ENCODE results near the gene ORC2.
"Not testable (repeated sequence)": the region's sequence is repeated elsewhere in the genome, so short reads cannot be mapped to it uniquely, and the experiment has no call there.

Gene ORC2

GRCh38 chr2:200930947-200931626, 32.4 kb downstream of the ORC2 start:
- DNase-seq = no peak

GRCh38 chr2:200929334-200930249, 33.9 kb downstream of the ORC2 start:
- no peak for DNase-seq

- no peak for DNase-seq
These were observed 41.0 kb downstream of the ORC2 start for GRCh38 chr2:200922439-200922838.

GRCh38 chr2:200913654-200914053, 49.8 kb downstream of the ORC2 start:
- no peak for DNase-seq

GRCh38 chr2:200909958-200910357, 53.5 kb downstream of the ORC2 start:
- no peak for DNase-seq

- DNase-seq = peak; percentile 33
These were observed 57.7 kb downstream of the ORC2 start for GRCh38 chr2:200905618-200906296.

- DNase-seq = peak; percentile 81
These were observed 61.9 kb downstream of the ORC2 start for GRCh38 chr2:200901459-200902072.

- DNase-seq = no peak
These were observed 64.0 kb downstream of the ORC2 start for GRCh38 chr2:200899482-200899881.

GRCh38 chr2:200888704-200889625, 74.5 kb downstream of the ORC2 start, which contains the start of the genes NIF3L1 and PPIL3:
TSS of gene NIF3L1 (plus strand) at chr2:200889371. CDS start at chr2:200891944, 2,573 bp downstream.
TSS of gene PPIL3 (minus strand) at chr2:200889077. CDS start at chr2:200887615, 1,462 bp downstream.
- DNase-seq = peak; percentile 97

- DNase-seq = not testable (repeated sequence)
These were observed 81.7 kb downstream of the ORC2 start for GRCh38 chr2:200881715-200882249.

- no peak for DNase-seq
These were observed 85.1 kb downstream of the ORC2 start for GRCh38 chr2:200878289-200878880.

- DNase-seq = no peak
These were observed 86.0 kb downstream of the ORC2 start for GRCh38 chr2:200877443-200877842.

GRCh38 chr2:200873560-200873959, 89.9 kb downstream of the ORC2 start:
- no peak for DNase-seq

GRCh38 chr2:200871151-200871550, 92.3 kb downstream of the ORC2 start:
- DNase-seq = no peak

GRCh38 chr2:200869014-200869413, 94.4 kb downstream of the ORC2 start:
- DNase-seq = no peak

- peak; percentile 79 for DNase-seq
These were observed 99.1 kb downstream of the ORC2 start, which contains the start of gene CLK1 for GRCh38 chr2:200864176-200865034. TSS of gene CLK1 (minus strand) at chr2:200864658. CDS start at chr2:200861862, 2,796 bp downstream.

GRCh38 chr2:200863782-200864175, 99.7 kb downstream of the ORC2 start:
- no peak for DNase-seq

GRCh38 chr2:200862532-200863000, 100.9 kb downstream of the ORC2 start:
- DNase-seq = no peak

GRCh38 chr2:200861617-200862155, 101.8 kb downstream of the ORC2 start:
- DNase-seq = no peak

All from NCI-H526 treated with DMSO at 0.1 percent for 48 hours (cell line).